ENCODE results near the gene FAU.
A peak's percentile ranks its signal among the peaks of the same experiment; 100 is the strongest.

The FAU gene

GRCh38 chr11:65118097-65118837, 3.7 kb downstream of the FAU start:
- Histone ChIP-seq H3K9me3 (replicated peaks; ENCODE audit: low read length) (no peaks in the 10 kb centered on the region), H3K4me2 (ENCODE audit: low read length) (no peak overlapping the region), H3K36me3 (ENCODE audit: insufficient read depth, low read length) (peaks cover 42% of the 10 kb centered on the region), H3K27me3 (ENCODE audit: control insufficient read depth, insufficient read depth, low read length) (no peaks in the 10 kb centered on the region), H3K9ac (ENCODE audit: low read depth, low read length) (no peak overlapping the region), H3K4me1 (ENCODE audit: control insufficient read depth, insufficient read depth, low read length) (peaks cover 26% of the 10 kb centered on the region), H3K4me3 (ENCODE audit: low read length) (no peak overlapping the region)

GRCh38 chr11:65117206-65118096, 4.5 kb downstream of the FAU start, which contains the start of gene ZNHIT2:
Gene ZNHIT2, minus strand, starts transcription at chr11:65117701. Its CDS starts 48 bp downstream, at chr11:65117653.
- Histone ChIP-seq H3K9me3 (replicated peaks; ENCODE audit: low read length) (no peaks in the 10 kb centered on the region), H3K4me2 (ENCODE audit: low read length) (peak within 1 kb of the TSS; percentile 86), H3K9ac (ENCODE audit: low read depth, low read length) (peak within 1 kb of the TSS; percentile 93), H3K27me3 (ENCODE audit: control insufficient read depth, insufficient read depth, low read length) (no peaks in the 10 kb centered on the region), H3K4me1 (ENCODE audit: control insufficient read depth, insufficient read depth, low read length) (peaks cover 28% of the 10 kb centered on the region), H3K4me3 (ENCODE audit: low read length) (peak within 1 kb of the TSS; percentile 84), H3K36me3 (ENCODE audit: insufficient read depth, low read length) (peaks cover 42% of the 10 kb centered on the region)

GRCh38 chr11:65116370-65117205, 5.3 kb downstream of the FAU start:
- H3K36me3 ChIP-seq (ENCODE audit: insufficient read depth, low read length): peaks cover 41% of the 10 kb centered on the region
- H3K27me3 ChIP-seq (ENCODE audit: control insufficient read depth, insufficient read depth, low read length): no peaks in the 10 kb centered on the region
- H3K4me1 ChIP-seq (ENCODE audit: control insufficient read depth, insufficient read depth, low read length): peaks cover 36% of the 10 kb centered on the region

GRCh38 chr11:65115361-65116082, 6.4 kb downstream of the FAU start:
- Histone ChIP-seq H3K27me3 (ENCODE audit: control insufficient read depth, insufficient read depth, low read length) (no peaks in the 10 kb centered on the region), H3K36me3 (ENCODE audit: insufficient read depth, low read length) (peaks cover 30% of the 10 kb centered on the region), H3K4me3 (ENCODE audit: low read length) (no peak overlapping the region), H3K9me3 (replicated peaks; ENCODE audit: low read length) (no peaks in the 10 kb centered on the region), H3K4me2 (ENCODE audit: low read length) (peak overlapping the region; percentile 86), H3K9ac (ENCODE audit: low read depth, low read length) (no peak overlapping the region), H3K4me1 (ENCODE audit: control insufficient read depth, insufficient read depth, low read length) (peaks cover 30% of the 10 kb centered on the region)

More at GRCh38 chr11:65116370-65117205, 5.3 kb downstream of the FAU start:
- Histone ChIP-seq H3K9me3 (replicated peaks; ENCODE audit: low read length) (no peaks in the 10 kb centered on the region), H3K4me3 (ENCODE audit: low read length) (peak overlapping the region; percentile 84), H3K4me2 (ENCODE audit: low read length) (peak overlapping the region; percentile 86), H3K9ac (ENCODE audit: low read depth, low read length) (peak overlapping the region; percentile 93)

- H3K9ac ChIP-seq (ENCODE audit: low read depth, low read length): no peak overlapping the region
- no peaks in the 10 kb centered on the region for H3K9me3 ChIP-seq (replicated peaks; ENCODE audit: low read length)
- peaks cover 22% of the 10 kb centered on the region for H3K36me3 ChIP-seq (ENCODE audit: insufficient read depth, low read length)
- H3K4me3 ChIP-seq (ENCODE audit: low read length): no peak overlapping the region
- no peaks in the 10 kb centered on the region for H3K27me3 ChIP-seq (ENCODE audit: control insufficient read depth, insufficient read depth, low read length)
- H3K4me1 ChIP-seq (ENCODE audit: control insufficient read depth, insufficient read depth, low read length): peaks cover 32% of the 10 kb centered on the region
- no peak overlapping the region for H3K4me2 ChIP-seq (ENCODE audit: low read length)
Measured at GRCh38 chr11:65114538-65115171, 7.3 kb downstream of the FAU start.

- H3K4me3 ChIP-seq (ENCODE audit: low read length): no peak overlapping the region
- peaks cover 32% of the 10 kb centered on the region for H3K4me1 ChIP-seq (ENCODE audit: control insufficient read depth, insufficient read depth, low read length)
- peaks cover 16% of the 10 kb centered on the region for H3K36me3 ChIP-seq (ENCODE audit: insufficient read depth, low read length)
- H3K9me3 ChIP-seq (replicated peaks; ENCODE audit: low read length): no peaks in the 10 kb centered on the region
- H3K4me2 ChIP-seq (ENCODE audit: low read length): no peak overlapping the region
- no peaks in the 10 kb centered on the region for H3K27me3 ChIP-seq (ENCODE audit: control insufficient read depth, insufficient read depth, low read length)
- H3K9ac ChIP-seq (ENCODE audit: low read depth, low read length): no peak overlapping the region
Measured at GRCh38 chr11:65113839-65114238, 8.1 kb downstream of the FAU start.

- peak overlapping the region; percentile 96 for H3K4me2 ChIP-seq (ENCODE audit: low read length)
- no peaks in the 10 kb centered on the region for H3K9me3 ChIP-seq (replicated peaks; ENCODE audit: low read length)
- no peak overlapping the region for H3K4me3 ChIP-seq (ENCODE audit: low read length)
- no peak overlapping the region for H3K9ac ChIP-seq (ENCODE audit: low read depth, low read length)
- peaks cover 32% of the 10 kb centered on the region for H3K4me1 ChIP-seq (ENCODE audit: control insufficient read depth, insufficient read depth, low read length)
- no peaks in the 10 kb centered on the region for H3K27me3 ChIP-seq (ENCODE audit: control insufficient read depth, insufficient read depth, low read length)
- peaks cover 16% of the 10 kb centered on the region for H3K36me3 ChIP-seq (ENCODE audit: insufficient read depth, low read length)
Measured at GRCh38 chr11:65113361-65113756, 8.6 kb downstream of the FAU start.

- Histone ChIP-seq H3K4me2 (ENCODE audit: low read length) (peak overlapping the region; percentile 96), H3K4me1 (ENCODE audit: control insufficient read depth, insufficient read depth, low read length) (peaks cover 32% of the 10 kb centered on the region), H3K9ac (ENCODE audit: low read depth, low read length) (peak overlapping the region; percentile 45), H3K36me3 (ENCODE audit: insufficient read depth, low read length) (peaks cover 19% of the 10 kb centered on the region), H3K27me3 (ENCODE audit: control insufficient read depth, insufficient read depth, low read length) (no peaks in the 10 kb centered on the region), H3K4me3 (ENCODE audit: low read length) (peak overlapping the region; percentile 70), H3K9me3 (replicated peaks; ENCODE audit: low read length) (no peaks in the 10 kb centered on the region)
Measured at GRCh38 chr11:65112546-65113360, 9.2 kb downstream of the FAU start.

GRCh38 chr11:65111744-65112545, 10.0 kb downstream of the FAU start, which contains the start of gene TM7SF2:
Gene TM7SF2, plus strand, starts transcription at chr11:65111872. Its CDS starts 144 bp downstream, at chr11:65112016.
- peak within 1 kb of the TSS; percentile 70 for H3K4me3 ChIP-seq (ENCODE audit: low read length)
- peak within 1 kb of the TSS; percentile 45 for H3K9ac ChIP-seq (ENCODE audit: low read depth, low read length)
- peaks cover 32% of the 10 kb centered on the region for H3K4me1 ChIP-seq (ENCODE audit: control insufficient read depth, insufficient read depth, low read length)

More at GRCh38 chr11:65111744-65112545, 10.0 kb downstream of the FAU start, which contains the start of gene TM7SF2:
- Histone ChIP-seq H3K36me3 (ENCODE audit: insufficient read depth, low read length) (peaks cover 19% of the 10 kb centered on the region), H3K27me3 (ENCODE audit: control insufficient read depth, insufficient read depth, low read length) (no peaks in the 10 kb centered on the region), H3K9me3 (replicated peaks; ENCODE audit: low read length) (no peaks in the 10 kb centered on the region), H3K4me2 (ENCODE audit: low read length) (peak within 1 kb of the TSS; percentile 96)

Data from skeletal muscle satellite cell (primary cell).